ENCODE data around the gene ADORA2A.

Gene ADORA2A

DNA sequence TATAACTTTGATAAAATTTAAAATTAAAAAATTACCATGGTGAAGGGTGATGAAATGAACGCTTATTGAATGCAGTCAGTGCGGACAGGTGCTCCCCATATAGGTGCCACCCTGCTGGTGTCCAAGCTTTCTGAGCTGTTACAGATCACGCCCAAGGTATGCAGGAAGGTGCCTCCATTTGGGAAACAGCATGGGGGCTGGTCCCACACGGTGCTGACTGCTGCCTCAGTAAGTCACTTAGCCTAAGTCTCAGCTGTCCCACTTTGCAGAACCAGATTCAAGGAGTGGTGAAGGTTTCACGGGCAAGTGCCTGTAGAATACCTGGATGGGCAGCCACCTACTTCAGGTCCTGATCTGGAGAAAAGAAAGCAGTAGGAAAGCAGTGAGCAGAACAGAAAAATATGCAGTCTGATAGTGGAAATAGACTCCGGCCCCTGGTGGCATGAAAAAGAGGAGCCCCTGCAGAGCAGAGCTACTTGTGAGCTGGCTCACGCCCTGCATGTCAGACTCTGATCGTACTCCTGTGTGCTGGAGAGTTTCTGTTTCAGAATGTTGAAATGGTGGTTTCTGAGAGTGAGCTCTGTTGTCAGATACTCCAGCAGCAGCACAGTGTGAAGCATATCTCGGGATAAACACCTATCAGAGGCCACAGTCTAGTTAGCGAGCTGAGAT, 33.2 kb downstream of the ADORA2A start:
- H3K27ac ChIP-seq (ENCODE audit: low read depth, low read length): no peak overlapping the region
- no peak overlapping the region for H3K9ac ChIP-seq (ENCODE audit: low read length in 5 of 5)

GRCh38 chr22:24463071-24463760, 35.8 kb downstream of the ADORA2A start:
- peaks cover 4 to 39% (median 21%) of the 10 kb centered on the region in 5 donors for H3K4me1 ChIP-seq (ENCODE audit: control insufficient read depth in 5 of 5, insufficient read depth in 5 of 5, low read length in 5 of 5)
- no peaks in the 10 kb centered on the region for H3K27me3 ChIP-seq (ENCODE audit: control insufficient read depth in 5 of 5, insufficient read depth in 4 of 5, low read length in 5 of 5)
- no peak overlapping the region for H3K27ac ChIP-seq (ENCODE audit: low read depth, low read length)
- no peak overlapping the region for H3K4me3 ChIP-seq (ENCODE audit: low read depth in 1 of 5, low read length in 5 of 5)
- no peaks in the 10 kb centered on the region for H3K9me3 ChIP-seq (ENCODE audit: control insufficient read depth in 5 of 5, low read length in 5 of 5)
- no peaks in the 10 kb centered on the region for H3K36me3 ChIP-seq (ENCODE audit: control insufficient read depth in 5 of 5, insufficient read depth in 5 of 5, low read length in 5 of 5)
- no peak overlapping the region for H3K9ac ChIP-seq (ENCODE audit: low read length in 5 of 5)

More for the DNA sequence above, 33.2 kb downstream of the ADORA2A start:
- Histone ChIP-seq H3K36me3 (ENCODE audit: control insufficient read depth in 5 of 5, insufficient read depth in 5 of 5, low read length in 5 of 5) (no peaks in the 10 kb centered on the region), H3K4me1 (ENCODE audit: control insufficient read depth in 5 of 5, insufficient read depth in 5 of 5, low read length in 5 of 5) (peaks cover 0 to 31% (median 17%) of the 10 kb centered on the region in 5 donors), H3K4me3 (ENCODE audit: low read depth in 1 of 5, low read length in 5 of 5) (no peak overlapping the region), H3K9me3 (ENCODE audit: control insufficient read depth in 5 of 5, low read length in 5 of 5) (no peaks in the 10 kb centered on the region), H3K27me3 (ENCODE audit: control insufficient read depth in 5 of 5, insufficient read depth in 4 of 5, low read length in 5 of 5) (no peaks in the 10 kb centered on the region)

DNA sequence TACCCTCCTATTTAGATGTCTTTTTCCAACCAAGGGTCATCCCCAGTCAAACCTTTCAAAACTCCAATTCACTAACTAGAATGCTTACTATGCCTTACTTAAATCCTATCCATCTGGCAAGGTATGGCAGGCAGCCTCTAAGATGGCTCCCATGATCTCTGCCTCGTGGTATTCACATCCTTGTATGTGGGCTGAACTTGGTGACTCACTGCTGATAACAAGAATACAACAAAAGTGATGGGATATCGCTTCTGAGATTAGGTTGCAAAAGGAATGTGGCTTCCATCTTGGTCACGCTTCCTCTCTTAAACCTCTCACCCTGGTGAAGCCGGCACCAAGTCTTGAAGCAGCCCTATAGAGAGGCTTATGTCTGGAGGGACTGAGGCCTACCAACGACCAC, 38.2 kb downstream of the ADORA2A start:
- H3K4me3 ChIP-seq (ENCODE audit: low read depth in 1 of 5, low read length in 5 of 5): no peak overlapping the region
- no peak overlapping the region for H3K27ac ChIP-seq (ENCODE audit: low read depth, low read length)
- no peak overlapping the region for H3K9ac ChIP-seq (ENCODE audit: low read length in 5 of 5)
- H3K27me3 ChIP-seq (ENCODE audit: control insufficient read depth in 5 of 5, insufficient read depth in 4 of 5, low read length in 5 of 5): no peaks in the 10 kb centered on the region
- no peaks in the 10 kb centered on the region for H3K36me3 ChIP-seq (ENCODE audit: control insufficient read depth in 5 of 5, insufficient read depth in 5 of 5, low read length in 5 of 5)
- H3K4me1 ChIP-seq (ENCODE audit: control insufficient read depth in 5 of 5, insufficient read depth in 5 of 5, low read length in 5 of 5): peaks cover 4 to 26% (median 15%) of the 10 kb centered on the region in 5 donors
- no peaks in the 10 kb centered on the region for H3K9me3 ChIP-seq (ENCODE audit: control insufficient read depth in 5 of 5, low read length in 5 of 5)

DNA sequence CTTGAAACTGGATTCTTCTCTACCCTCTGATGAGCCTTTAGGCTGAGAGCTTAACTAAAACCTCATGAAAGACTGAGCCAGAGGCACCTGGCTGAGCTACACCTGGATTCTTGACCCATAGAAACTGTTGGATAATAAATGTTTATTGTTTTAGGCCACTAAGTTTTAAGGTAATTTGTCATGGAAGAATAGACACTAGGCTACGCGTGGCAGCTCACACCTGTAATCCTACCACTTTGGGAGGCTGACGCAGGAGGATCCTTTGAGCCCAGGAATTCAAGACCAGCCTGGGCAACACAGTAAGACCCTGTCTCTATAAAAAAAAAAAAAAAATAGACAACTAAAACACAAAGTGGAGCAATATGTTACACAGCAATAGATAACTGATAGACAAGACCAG, 38.6 kb downstream of the ADORA2A start:
- H3K9me3 ChIP-seq (ENCODE audit: control insufficient read depth in 5 of 5, low read length in 5 of 5): no peaks in the 10 kb centered on the region
- no peaks in the 10 kb centered on the region for H3K36me3 ChIP-seq (ENCODE audit: control insufficient read depth in 5 of 5, insufficient read depth in 5 of 5, low read length in 5 of 5)
- no peak overlapping the region for H3K4me3 ChIP-seq (ENCODE audit: low read depth in 1 of 5, low read length in 5 of 5)
- no peaks in the 10 kb centered on the region for H3K27me3 ChIP-seq (ENCODE audit: control insufficient read depth in 5 of 5, insufficient read depth in 4 of 5, low read length in 5 of 5)
- no peak overlapping the region for H3K9ac ChIP-seq (ENCODE audit: low read length in 5 of 5)
- H3K4me1 ChIP-seq (ENCODE audit: control insufficient read depth in 5 of 5, insufficient read depth in 5 of 5, low read length in 5 of 5): peaks cover 4 to 22% (median 15%) of the 10 kb centered on the region in 5 donors
- H3K27ac ChIP-seq (ENCODE audit: low read depth, low read length): no peak overlapping the region

GRCh38 chr22:24466716-24467328, 39.4 kb downstream of the ADORA2A start:
- H3K27ac ChIP-seq (ENCODE audit: low read depth, low read length): no peak overlapping the region
- no peaks in the 10 kb centered on the region for H3K36me3 ChIP-seq (ENCODE audit: control insufficient read depth in 5 of 5, insufficient read depth in 5 of 5, low read length in 5 of 5)
- no peak overlapping the region for H3K4me3 ChIP-seq (ENCODE audit: low read depth in 1 of 5, low read length in 5 of 5)
- H3K27me3 ChIP-seq (ENCODE audit: control insufficient read depth in 5 of 5, insufficient read depth in 4 of 5, low read length in 5 of 5): no peaks in the 10 kb centered on the region
- H3K4me1 ChIP-seq (ENCODE audit: control insufficient read depth in 5 of 5, insufficient read depth in 5 of 5, low read length in 5 of 5): peaks cover 7 to 28% (median 15%) of the 10 kb centered on the region in 5 donors
- H3K9me3 ChIP-seq (ENCODE audit: control insufficient read depth in 5 of 5, low read length in 5 of 5): no peaks in the 10 kb centered on the region
- H3K9ac ChIP-seq (ENCODE audit: low read length in 5 of 5): no peak overlapping the region

DNA sequence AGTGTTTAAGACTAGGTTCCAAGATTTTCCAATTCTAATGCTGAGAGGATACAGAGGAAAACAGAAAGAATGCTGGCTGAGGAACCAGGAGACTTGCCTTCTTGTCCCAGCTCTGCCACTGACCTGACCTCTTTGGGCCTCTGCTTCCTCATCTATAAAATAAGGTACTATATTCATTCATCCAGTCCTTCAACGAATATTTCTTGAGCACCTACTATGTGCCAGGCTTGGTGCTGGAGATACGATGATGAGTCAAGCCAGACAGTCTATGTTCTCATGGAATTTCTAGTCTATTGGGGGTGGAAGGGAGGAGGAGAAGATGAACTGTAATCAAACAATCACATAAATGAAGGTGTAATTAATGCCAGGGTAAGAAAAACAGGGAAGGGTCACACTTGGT, 39.9 kb downstream of the ADORA2A start:
- no peak overlapping the region for H3K9ac ChIP-seq (ENCODE audit: low read length in 5 of 5)
- H3K4me1 ChIP-seq (ENCODE audit: control insufficient read depth in 5 of 5, insufficient read depth in 5 of 5, low read length in 5 of 5): peaks cover 7 to 29% (median 15%) of the 10 kb centered on the region in 5 donors
- no peaks in the 10 kb centered on the region for H3K9me3 ChIP-seq (ENCODE audit: control insufficient read depth in 5 of 5, low read length in 5 of 5)
- H3K36me3 ChIP-seq (ENCODE audit: control insufficient read depth in 5 of 5, insufficient read depth in 5 of 5, low read length in 5 of 5): no peaks in the 10 kb centered on the region
- no peaks in the 10 kb centered on the region for H3K27me3 ChIP-seq (ENCODE audit: control insufficient read depth in 5 of 5, insufficient read depth in 4 of 5, low read length in 5 of 5)
- no peak overlapping the region for H3K4me3 ChIP-seq (ENCODE audit: low read depth in 1 of 5, low read length in 5 of 5)
- H3K27ac ChIP-seq (ENCODE audit: low read depth, low read length): no peak overlapping the region

GRCh38 chr22:24471570-24471969, 44.2 kb downstream of the ADORA2A start:
- no peak overlapping the region for H3K27ac ChIP-seq (ENCODE audit: low read depth, low read length)
- H3K9me3 ChIP-seq (ENCODE audit: control insufficient read depth in 5 of 5, low read length in 5 of 5): no peaks in the 10 kb centered on the region
- no peak overlapping the region for H3K4me3 ChIP-seq (ENCODE audit: low read depth in 1 of 5, low read length in 5 of 5)
- no peaks in the 10 kb centered on the region for H3K27me3 ChIP-seq (ENCODE audit: control insufficient read depth in 5 of 5, insufficient read depth in 4 of 5, low read length in 5 of 5)
- H3K9ac ChIP-seq (ENCODE audit: low read length in 5 of 5): no peak overlapping the region
- peaks cover 7 to 22% (median 11%) of the 10 kb centered on the region in 5 donors for H3K4me1 ChIP-seq (ENCODE audit: control insufficient read depth in 5 of 5, insufficient read depth in 5 of 5, low read length in 5 of 5)
- H3K36me3 ChIP-seq (ENCODE audit: control insufficient read depth in 5 of 5, insufficient read depth in 5 of 5, low read length in 5 of 5): no peaks in the 10 kb centered on the region

- no peaks in the 10 kb centered on the region for H3K36me3 ChIP-seq (ENCODE audit: control insufficient read depth in 5 of 5, insufficient read depth in 5 of 5, low read length in 5 of 5)
- H3K9ac ChIP-seq (ENCODE audit: low read length in 5 of 5): no peak overlapping the region
- H3K4me3 ChIP-seq (ENCODE audit: low read depth in 1 of 5, low read length in 5 of 5): no peak overlapping the region
- no peaks in the 10 kb centered on the region for H3K27me3 ChIP-seq (ENCODE audit: control insufficient read depth in 5 of 5, insufficient read depth in 4 of 5, low read length in 5 of 5)
- no peak overlapping the region for H3K27ac ChIP-seq (ENCODE audit: low read depth, low read length)
- H3K4me1 ChIP-seq (ENCODE audit: control insufficient read depth in 5 of 5, insufficient read depth in 5 of 5, low read length in 5 of 5): peaks cover 0 to 7% (median 3%) of the 10 kb centered on the region in 5 donors
- H3K9me3 ChIP-seq (ENCODE audit: control insufficient read depth in 5 of 5, low read length in 5 of 5): no peaks in the 10 kb centered on the region
Measured at GRCh38 chr22:24473284-24473683, 45.9 kb downstream of the ADORA2A start.

GRCh38 chr22:24474221-24474620, 46.8 kb downstream of the ADORA2A start:
- Histone ChIP-seq H3K4me1 (ENCODE audit: control insufficient read depth in 5 of 5, insufficient read depth in 5 of 5, low read length in 5 of 5) (peaks cover 0 to 7% (median 3%) of the 10 kb centered on the region in 5 donors), H3K27me3 (ENCODE audit: control insufficient read depth in 5 of 5, insufficient read depth in 4 of 5, low read length in 5 of 5) (no peaks in the 10 kb centered on the region), H3K4me3 (ENCODE audit: low read depth in 1 of 5, low read length in 5 of 5) (no peak overlapping the region), H3K9me3 (ENCODE audit: control insufficient read depth in 5 of 5, low read length in 5 of 5) (no peaks in the 10 kb centered on the region), H3K27ac (ENCODE audit: low read depth, low read length) (no peak overlapping the region), H3K36me3 (ENCODE audit: control insufficient read depth in 5 of 5, insufficient read depth in 5 of 5, low read length in 5 of 5) (no peaks in the 10 kb centered on the region), H3K9ac (ENCODE audit: low read length in 5 of 5) (no peak overlapping the region)

GRCh38 chr22:24474649-24475255, 47.4 kb downstream of the ADORA2A start:
- Histone ChIP-seq H3K4me1 (ENCODE audit: control insufficient read depth in 5 of 5, insufficient read depth in 5 of 5, low read length in 5 of 5) (peaks cover 0 to 7% (median 3%) of the 10 kb centered on the region in 5 donors), H3K9ac (ENCODE audit: low read length in 5 of 5) (no peak overlapping the region), H3K9me3 (ENCODE audit: control insufficient read depth in 5 of 5, low read length in 5 of 5) (no peaks in the 10 kb centered on the region), H3K27me3 (ENCODE audit: control insufficient read depth in 5 of 5, insufficient read depth in 4 of 5, low read length in 5 of 5) (no peaks in the 10 kb centered on the region), H3K36me3 (ENCODE audit: control insufficient read depth in 5 of 5, insufficient read depth in 5 of 5, low read length in 5 of 5) (no peaks in the 10 kb centered on the region), H3K27ac (ENCODE audit: low read depth, low read length) (no peak overlapping the region), H3K4me3 (ENCODE audit: low read depth in 1 of 5, low read length in 5 of 5) (no peak overlapping the region)

Measured in subcutaneous abdominal adipose tissue (tissue), 5 donors.